ENCODE results near the gene SPTBN2. TPM values are rescaled to one million over a fixed set of nuclear protein-coding genes. Genes with fewer than 3 reads are reported as not detected.

The SPTBN2 gene
- total RNA-seq, 1 donor from 2014 or later: 3.0 TPM

- H3K36me3 Mint-ChIP-seq (ENCODE audit: low read depth): peaks cover 56% of the 10 kb centered on the region
- no peak for TF ChIP-seq CTCF (IDR thresholded peaks at IDR 0.05)
- peaks cover 20% of the 10 kb centered on the region for H3K4me1 Mint-ChIP-seq
- peak overlapping the region; percentile 30 for H3K27ac Mint-ChIP-seq
- intact Hi-C loops (cut with micrococcal nuclease): no loop called here
- no peak overlapping the region for H3K4me3 Mint-ChIP-seq
- H3K27me3 Mint-ChIP-seq: no peaks in the 10 kb centered on the region
- ATAC-seq (ENCODE audit: low read depth) (no peak), DNase-seq (no peak)
- H3K9me3 Mint-ChIP-seq: no peaks in the 10 kb centered on the region
- CTCF ChIA-PET: interaction anchor here (1.0 kb wide), 1 partner anchor 73 kb away, joined by 3 read pairs; no protein-coding TSS in a partner anchor
- POLR2A ChIA-PET: no interaction called here
Observed at GRCh38 chr11:66652651-66653050, 76.4 kb downstream of the SPTBN2 start.

GRCh38 chr11:66651016-66651415, 78.0 kb downstream of the SPTBN2 start:
- TF ChIP-seq CTCF (IDR thresholded peaks at IDR 0.05): no peak
- H3K27me3 Mint-ChIP-seq: no peaks in the 10 kb centered on the region
- peaks cover 64% of the 10 kb centered on the region for H3K36me3 Mint-ChIP-seq (ENCODE audit: low read depth)
- no peak overlapping the region for H3K27ac Mint-ChIP-seq
- POLR2A ChIA-PET: interaction anchor here (1.9 kb wide), 1 partner anchor 34 kb away, joined by 6 read pairs; the partner anchor contains the start of gene RBM14
- H3K4me1 Mint-ChIP-seq: peaks cover 32% of the 10 kb centered on the region
- CTCF ChIA-PET: no interaction called here
- DNase-seq (no peak), ATAC-seq (ENCODE audit: low read depth) (no peak)
- intact Hi-C loops (cut with micrococcal nuclease): no loop called here
- H3K4me3 Mint-ChIP-seq: no peak overlapping the region
- H3K9me3 Mint-ChIP-seq: no peaks in the 10 kb centered on the region

- CTCF ChIA-PET: interaction anchor here (1.3 kb wide), 1 partner anchor 29 kb away, joined by 4 read pairs; no protein-coding TSS in a partner anchor
- no peak for DNase-seq
- H3K36me3 Mint-ChIP-seq (ENCODE audit: low read depth): peaks cover 68% of the 10 kb centered on the region
- H3K4me1 Mint-ChIP-seq: peaks cover 41% of the 10 kb centered on the region
- no peak overlapping the region for H3K27ac Mint-ChIP-seq
- intact Hi-C loops (cut with micrococcal nuclease): no loop called here
- no peak for ATAC-seq (ENCODE audit: low read depth)
- H3K4me3 Mint-ChIP-seq: no peak overlapping the region
- TF ChIP-seq CTCF (IDR thresholded peaks at IDR 0.05): no peak
- H3K27me3 Mint-ChIP-seq: no peaks in the 10 kb centered on the region
- no peaks in the 10 kb centered on the region for H3K9me3 Mint-ChIP-seq
- POLR2A ChIA-PET: interaction anchor here (1.9 to 3.1 kb wide), 2 partner anchors 11 to 33 kb away, joined by 6 to 25 read pairs; partner anchors contain the start of genes RBM14 and RBM4
Observed at GRCh38 chr11:66649903-66650302, 79.1 kb downstream of the SPTBN2 start.

GRCh38 chr11:66646828-66647227, 82.2 kb downstream of the SPTBN2 start:
- Mint-ChIP-seq H3K27ac (no peak overlapping the region), H3K4me1 (peaks cover 67% of the 10 kb centered on the region), H3K27me3 (no peaks in the 10 kb centered on the region), H3K4me3 (no peak overlapping the region), H3K36me3 (ENCODE audit: low read depth) (peaks cover 87% of the 10 kb centered on the region), H3K9me3 (no peaks in the 10 kb centered on the region)
- no peak for TF ChIP-seq CTCF (IDR thresholded peaks at IDR 0.05)
- ChIA-PET POLR2A (interaction anchor here (0.7 to 1.5 kb wide), 3 partner anchors 9 to 31 kb away, joined by 4 to 7 read pairs (median 6); partner anchors contain the start of genes RBM14 and RBM4), CTCF (no interaction called here)
- no peak for DNase-seq
- intact Hi-C loops (cut with micrococcal nuclease): no loop called here
- no peak for ATAC-seq (ENCODE audit: low read depth)

- no peaks in the 10 kb centered on the region for H3K9me3 Mint-ChIP-seq
- peaks cover 91% of the 10 kb centered on the region for H3K36me3 Mint-ChIP-seq (ENCODE audit: low read depth)
- intact Hi-C loops (cut with micrococcal nuclease): no loop called here
- H3K27me3 Mint-ChIP-seq: no peaks in the 10 kb centered on the region
- no peak for ATAC-seq (ENCODE audit: low read depth)
- no peak for DNase-seq
- H3K27ac Mint-ChIP-seq: no peak overlapping the region
- peaks cover 81% of the 10 kb centered on the region for H3K4me1 Mint-ChIP-seq
- CTCF ChIA-PET: no interaction called here
- POLR2A ChIA-PET: interaction anchor here (0.5 to 11.1 kb wide), 2 partner anchors 22 to 29 kb away, joined by 3 to 272 read pairs; partner anchors contain the start of gene RBM14
- TF ChIP-seq CTCF (IDR thresholded peaks at IDR 0.05): no peak
- no peak overlapping the region for H3K4me3 Mint-ChIP-seq
Observed at GRCh38 chr11:66643745-66644437, 85.1 kb downstream of the SPTBN2 start.
